Measurements from ENCODE around the gene SIRT4.
A peak's percentile ranks its signal among the peaks of the same experiment; 100 is the strongest.

SIRT4 gene, protein sequence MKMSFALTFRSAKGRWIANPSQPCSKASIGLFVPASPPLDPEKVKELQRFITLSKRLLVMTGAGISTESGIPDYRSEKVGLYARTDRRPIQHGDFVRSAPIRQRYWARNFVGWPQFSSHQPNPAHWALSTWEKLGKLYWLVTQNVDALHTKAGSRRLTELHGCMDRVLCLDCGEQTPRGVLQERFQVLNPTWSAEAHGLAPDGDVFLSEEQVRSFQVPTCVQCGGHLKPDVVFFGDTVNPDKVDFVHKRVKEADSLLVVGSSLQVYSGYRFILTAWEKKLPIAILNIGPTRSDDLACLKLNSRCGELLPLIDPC

DNA sequence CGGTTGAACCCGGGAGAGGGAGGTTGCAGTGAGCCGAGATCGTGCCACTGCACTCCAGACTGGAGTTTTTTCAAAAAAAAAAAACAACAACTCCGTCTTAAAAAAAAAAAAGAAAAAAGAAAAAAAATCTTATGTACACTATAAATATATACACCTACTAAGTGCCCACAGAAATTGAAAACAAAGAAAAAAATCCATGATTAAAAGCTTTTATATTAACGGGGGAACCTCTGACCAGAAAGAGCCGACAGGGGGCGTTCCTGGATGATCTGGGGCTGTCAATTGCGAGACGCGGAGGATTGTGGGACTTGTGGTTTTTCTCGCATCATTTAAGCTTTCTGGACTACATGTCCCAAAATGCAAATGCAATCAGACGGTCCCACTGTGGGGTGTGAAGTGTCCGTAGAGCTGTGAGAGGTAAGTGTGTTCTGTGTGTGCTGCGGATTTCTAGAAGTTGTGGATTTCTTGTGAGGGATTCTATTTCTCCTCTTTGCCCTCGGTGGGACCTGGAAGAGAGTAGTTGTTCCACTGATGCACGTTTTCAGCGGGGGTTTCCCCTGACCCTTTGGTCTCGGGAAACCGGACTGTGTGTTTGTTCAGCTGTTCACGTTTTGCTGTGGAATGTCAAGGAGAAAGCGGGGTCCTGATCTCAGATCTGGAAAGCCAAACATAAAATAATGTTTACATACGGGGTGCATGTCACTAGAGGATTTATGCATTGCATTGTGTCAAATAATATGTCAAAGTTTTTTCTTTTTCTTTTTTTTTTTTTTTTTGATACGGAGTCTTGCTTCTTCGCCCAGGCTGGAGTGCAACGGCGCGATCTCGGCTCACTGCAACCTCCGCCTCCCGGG lies at the start of gene SIRT4:
SIRT4 (plus strand) TSS at position 360 of the 854 bp plus-strand sequence. CDS start 1,241 bp downstream, outside the sequence.
- peak; percentile 88 for DNase-seq

DNA sequence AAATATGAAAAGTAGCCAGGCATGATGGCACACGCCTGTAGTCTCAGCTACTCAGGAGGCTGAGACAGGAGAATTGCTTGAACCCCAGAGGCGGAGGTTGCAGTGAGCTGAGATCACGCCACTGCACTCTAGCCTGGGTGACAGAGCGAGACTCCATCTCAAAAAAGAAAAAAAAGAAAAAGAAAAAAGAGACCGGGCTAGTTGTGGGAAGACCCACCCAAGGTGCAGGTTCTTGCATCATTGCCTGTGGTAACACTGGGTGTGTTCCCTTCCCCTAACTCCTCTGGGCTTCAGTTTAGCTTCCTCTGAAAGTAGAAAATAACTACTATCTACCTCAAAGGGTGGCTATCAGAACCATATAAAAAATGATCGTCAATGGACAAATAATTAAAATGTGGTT lies 48.8 kb upstream of the SIRT4 start:
- peak; percentile 20 for DNase-seq

DNA sequence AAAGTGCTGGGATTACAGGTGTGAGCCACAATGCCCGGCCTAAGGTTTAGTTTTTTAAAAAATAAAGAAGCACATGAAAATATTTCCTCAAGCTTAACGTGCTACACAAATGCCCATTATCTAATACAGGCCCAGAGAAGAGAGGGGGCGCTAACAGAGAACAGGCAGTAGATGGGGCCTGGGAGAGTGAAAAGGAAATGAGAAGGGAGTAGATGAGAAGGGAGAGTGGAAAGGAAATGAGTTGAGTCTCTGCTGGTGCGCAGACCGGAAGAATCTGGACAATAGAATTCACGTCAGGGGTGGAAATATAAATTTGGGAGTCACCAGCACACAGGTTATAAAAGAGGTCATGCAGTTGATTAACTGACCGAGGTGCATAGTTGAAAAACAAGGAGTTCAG lies 47.3 kb upstream of the SIRT4 start:
- no peak for DNase-seq

DNA sequence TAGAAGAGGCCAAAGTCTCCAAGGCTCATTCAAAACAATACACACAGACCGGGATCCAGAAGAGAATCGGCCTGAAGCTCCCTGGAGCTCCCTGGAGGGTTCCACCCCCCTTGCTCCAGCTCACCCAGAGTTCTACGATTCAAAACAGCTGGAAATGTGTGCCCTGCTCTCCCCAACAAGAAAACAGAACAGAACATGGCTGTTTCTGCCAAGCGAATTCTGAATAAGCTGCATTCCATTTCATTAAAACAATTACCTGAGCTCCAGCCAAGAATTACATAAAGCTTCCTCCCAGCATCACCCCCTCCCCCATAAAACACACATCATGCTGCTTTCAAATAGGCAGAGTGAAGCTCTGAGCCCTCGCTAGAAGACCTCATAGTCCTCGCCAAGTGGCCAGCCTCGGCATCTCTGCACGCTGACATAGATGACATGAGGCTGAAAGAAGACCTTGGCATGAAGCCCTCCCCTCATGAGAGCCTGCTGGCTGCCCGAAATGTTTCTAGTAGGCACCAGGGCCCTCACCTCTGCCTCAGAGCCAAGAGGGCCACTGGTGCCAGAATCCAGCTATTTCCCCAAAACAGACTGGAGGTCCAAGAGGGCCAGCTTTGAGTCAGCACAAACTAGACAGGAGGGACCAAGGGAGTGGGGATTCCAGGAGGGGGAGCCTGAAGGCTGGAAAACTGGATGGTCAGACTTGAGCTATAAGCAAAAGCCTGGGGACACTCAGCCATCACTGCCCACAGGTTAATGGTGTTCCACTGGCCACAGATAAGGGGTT lies 44.9 kb upstream of the SIRT4 start:
- no peak for DNase-seq

DNA sequence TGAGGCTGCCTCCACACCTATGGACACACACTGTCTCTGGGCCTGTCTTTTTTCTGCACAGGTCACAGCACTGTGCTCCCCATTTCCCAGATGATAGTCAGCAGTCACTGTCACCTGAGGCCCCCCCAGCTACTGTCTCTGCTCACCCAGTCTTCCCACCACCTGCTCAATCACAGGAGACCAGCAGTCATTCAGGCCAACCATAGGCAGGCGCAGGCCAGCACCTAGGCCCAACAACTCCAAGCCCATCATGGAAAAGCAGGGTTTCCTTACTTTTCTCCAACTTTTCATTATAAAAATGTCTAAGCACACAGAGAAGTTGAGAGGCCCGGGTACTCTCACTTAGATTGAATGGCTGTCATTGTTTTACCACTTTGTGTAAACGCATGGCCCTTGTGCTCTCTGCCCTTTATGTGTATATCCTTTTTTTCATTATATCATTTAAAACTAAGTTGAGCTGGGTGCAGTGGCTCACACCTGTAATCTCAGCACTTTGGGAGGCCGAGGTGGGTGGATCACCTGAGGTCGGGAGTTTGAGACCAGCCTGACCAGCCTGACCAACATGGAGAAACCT lies 43.7 kb upstream of the SIRT4 start:
- DNase-seq = no peak

DNA sequence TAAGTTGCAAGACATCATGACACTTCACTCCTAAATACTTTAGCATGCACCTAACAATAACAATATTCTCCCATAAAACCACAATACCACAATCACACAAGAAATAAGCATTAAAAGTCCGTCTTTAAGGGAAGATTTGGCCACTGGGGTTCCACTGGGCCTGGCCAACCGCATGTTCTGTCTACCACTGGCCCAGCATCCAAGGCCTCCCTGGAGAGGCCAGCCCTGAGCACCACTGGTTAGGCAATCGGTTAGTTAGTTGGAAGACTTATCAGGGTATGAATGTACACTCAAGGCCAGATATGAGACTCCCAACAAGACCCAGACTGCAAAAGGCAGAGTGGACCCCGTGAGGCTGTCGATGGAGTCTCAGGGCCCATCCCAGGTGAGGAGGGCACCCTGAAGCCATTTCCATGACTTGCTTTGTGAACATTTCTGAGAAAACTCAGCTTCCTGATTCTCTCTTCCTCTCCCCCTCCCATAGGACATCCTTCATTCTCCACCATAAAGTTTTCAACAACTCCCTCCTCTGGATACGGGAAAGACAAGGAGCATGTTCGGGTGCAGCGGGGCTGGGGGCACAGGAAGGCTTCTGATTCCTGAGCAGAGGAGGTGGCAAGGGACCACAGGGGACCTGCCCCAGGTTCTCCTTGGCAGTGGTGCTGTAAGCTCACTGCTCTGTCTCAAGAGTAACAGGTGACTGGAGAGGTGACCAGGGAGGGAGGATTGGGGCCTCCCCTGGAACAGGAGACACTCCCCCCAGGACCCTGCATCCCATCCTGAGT lies 42.5 kb upstream of the SIRT4 start:
- no peak for DNase-seq

DNA sequence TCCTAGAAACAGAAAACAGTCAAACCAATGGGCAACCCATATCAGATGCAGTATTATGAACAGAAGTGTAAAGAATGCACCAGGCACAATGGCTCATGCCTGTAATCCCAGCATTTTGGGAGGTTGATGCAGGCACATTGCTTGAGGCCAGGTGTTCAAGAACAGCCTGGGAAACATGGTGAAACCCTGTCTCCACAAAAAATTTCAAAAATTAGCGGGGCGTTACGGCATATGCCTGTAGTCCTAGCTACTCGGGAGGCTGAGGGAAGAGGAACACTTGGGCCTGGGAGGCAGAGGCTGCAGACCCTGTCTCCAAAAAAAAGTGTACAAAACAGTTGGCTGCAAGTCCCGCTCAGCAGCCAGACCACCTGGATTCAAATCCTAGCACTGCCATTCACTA lies 41.5 kb upstream of the SIRT4 start:
- no peak for DNase-seq

DNA sequence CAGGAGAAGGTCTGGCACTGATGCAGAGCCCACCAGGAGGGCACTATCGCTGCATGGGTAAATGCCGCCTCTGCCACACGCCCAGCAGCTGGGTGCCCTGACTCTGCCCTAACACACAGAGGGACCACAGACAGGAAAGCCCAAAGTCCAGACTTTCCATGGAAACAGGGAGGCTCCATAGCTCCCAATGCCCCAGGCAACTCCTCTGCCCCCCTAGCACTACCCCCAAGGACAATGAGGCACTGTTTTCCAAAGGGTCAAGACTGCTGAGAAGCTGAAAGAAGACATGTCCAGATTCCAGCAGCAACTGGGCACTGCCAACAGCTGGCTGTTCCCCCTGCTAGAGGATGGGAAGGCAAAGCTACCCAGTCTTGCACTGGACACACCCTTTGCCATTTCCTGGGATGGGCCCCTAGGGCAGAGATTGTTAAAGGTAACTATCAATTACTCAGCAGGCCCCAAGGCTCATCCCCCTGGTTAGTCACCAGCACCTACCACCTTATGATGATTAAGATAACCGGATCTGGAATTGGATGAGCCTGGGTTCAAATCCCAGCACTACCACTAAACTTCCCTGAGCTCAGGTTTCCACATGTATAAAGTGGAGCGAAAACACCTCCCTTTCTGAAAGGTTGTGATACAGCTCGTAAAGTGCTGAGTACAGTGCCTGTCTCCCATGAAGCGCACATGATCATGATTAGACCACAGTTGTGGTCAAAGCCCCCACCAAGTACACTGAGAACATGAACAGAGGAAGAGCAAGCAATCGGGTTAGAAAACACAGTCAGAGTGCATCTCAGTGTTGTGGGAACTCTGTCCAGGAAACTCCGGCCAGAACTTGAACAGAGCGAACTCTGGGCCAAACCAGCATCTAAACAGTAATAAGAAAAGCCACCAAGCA lies 39.9 kb upstream of the SIRT4 start:
- DNase-seq = no peak

DNA sequence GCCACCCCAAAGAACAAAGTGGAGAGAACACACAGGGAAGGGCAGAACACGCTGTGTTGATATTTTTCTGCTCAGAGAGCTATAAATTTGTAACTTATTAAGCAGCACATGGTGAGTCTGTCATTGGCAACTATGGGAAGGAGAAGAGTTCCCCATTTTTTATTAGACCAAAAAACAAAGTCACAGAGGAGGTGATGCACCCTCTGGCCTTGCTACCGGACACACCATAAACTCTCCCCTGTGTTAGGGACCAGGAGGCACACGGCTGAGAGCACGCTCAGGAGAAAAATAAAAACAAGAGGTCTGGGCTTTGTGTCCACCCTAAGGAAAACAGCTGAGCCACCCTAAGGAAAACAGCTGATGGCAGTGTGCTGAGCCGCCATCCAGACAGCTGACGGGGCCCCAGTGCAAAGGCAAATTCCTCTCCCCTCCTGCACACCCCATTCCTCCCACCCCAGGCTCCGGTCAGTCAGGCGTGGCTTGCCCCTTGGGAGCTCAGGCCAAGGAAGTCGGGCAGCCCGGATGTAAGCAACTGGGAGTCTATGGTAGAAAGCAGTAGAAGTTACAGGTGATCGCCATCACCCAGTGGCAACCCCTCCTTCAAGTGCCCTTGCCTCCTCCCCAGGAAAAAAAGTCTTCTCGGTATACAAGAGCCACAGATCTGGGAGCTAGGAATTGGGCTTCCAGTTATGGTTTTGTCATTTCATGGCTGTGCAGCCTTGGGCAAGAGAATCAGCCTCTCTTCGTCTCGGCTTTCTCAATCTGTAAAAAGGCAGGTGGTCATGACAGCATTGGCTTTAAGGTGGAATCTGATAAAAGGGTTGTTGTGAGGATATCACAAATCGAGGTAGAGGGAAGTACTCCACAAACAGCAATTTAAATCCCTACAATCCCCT lies 39.0 kb upstream of the SIRT4 start:
- DNase-seq = no peak

DNA sequence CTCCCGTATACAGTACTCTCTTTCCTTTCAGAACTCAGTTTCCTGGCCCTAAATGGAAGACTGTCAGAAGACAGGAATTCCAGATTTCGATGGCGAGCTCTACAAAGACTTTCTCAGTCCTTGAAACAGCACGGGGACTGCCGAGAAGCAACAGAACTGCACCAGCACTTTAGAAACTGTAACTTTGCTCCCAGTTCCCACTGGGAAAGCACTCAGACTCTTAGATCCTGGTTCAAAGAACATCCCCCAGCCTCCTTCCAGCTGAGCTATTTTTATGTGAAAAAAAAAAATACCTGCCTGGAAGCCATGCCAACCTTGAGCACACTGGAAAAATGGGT lies 38.4 kb upstream of the SIRT4 start:
- DNase-seq = no peak

DNA sequence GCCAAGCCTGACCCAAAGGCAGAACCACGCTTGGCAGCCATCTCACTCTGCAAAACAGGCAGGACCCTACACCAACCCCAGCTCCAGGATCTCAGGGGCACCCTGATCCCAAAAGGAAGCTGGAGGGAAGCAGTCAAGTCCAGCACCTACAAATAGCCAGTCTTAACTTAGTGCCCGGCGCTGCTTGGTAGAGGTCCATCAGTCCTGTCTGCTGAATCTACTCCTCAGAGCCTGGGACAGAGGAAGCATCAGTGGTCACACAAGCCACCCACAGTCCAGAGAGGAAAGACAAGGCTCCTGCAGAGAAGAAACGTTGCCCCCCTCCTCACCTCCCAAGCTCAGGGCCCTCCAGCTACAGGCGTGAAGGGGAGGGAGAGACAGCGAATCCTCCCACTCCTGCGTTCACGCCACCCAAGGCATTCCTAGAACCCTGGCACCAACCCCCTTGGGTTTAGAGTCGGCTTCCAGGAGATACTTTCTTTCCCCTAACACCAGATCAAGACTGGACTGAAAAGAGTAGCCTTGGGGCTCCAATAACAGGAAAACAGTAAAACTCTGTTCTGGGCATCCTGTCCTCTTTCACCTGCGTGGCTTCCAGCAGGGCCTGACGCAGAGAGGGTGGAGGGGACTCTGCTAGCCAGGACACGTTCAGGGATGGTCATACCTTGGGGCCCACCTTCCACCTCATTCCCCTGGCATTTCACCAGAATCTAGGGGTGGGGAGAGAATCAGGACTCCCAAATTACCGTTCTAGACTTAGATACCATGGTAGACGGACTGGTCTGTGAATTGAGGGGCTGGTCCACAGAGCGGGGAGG lies 37.8 kb upstream of the SIRT4 start:
- no peak for DNase-seq

DNA sequence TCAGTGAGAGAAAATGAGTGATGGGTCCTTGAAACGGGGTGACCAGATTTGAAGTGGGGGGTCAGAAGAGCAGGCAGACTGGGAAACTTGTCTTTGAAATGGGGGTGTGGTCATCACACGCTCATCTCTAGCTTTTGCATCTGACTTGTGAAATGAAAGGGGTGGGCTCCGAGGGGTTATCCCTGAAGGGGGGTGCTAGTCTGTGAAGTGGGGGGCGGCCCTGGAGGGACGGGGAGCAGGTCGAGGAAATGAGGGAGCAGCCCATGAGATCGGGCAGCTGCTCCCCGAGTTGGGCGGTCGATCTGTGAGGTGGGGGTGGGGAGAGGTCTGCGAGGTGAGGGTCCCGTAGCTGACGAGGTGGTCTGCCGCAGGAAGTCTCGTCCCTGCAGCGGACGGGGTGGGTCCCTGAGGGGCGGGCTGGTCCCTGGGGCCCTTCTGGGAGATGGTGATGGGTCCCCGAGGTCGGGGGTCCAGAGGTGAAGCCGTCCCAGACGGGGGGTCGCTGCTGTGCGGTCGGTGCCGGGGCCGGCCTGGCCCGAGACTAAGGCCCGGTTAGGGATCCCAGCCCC lies 37.1 kb upstream of the SIRT4 start:
- DNase-seq = no peak

DNA sequence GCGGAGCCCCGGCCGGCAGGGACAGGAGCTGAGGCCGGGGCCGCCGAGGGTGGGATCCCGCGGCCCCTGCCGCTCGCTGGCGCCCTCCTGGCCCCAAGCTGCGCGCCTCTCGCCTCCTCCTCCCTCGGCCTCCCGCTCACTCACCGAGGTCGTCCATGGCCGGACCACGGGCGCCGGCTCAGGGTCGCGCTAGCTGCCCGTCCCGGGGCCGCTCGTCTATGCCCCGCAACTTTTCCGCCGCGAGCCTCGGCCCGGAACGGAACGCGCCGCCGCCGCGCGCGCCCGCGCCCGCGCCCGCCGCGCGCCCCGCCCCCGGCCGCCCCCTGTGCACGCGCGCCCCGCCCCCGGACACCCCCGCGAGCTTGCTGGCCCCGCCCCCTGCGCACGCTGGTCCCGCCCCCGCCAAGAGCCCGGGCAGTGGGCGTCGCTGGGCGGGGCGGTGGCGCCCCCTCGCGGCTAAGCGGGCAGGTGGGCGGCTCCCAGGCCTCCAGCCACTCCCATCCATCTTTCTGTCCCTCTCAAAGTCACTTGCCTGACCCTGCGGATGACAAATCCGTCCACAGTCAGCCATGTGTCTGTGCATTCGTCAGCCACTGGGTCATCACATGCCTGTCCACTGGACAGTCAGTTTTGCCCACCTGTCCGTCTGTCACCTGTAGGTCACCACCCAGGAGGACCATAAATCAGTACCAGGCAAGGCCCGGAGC lies 36.5 kb upstream of the SIRT4 start, which contains the start of gene PXN:
PXN (minus strand) TSS at position 258 of the 707 bp plus-strand sequence; CDS start at position 157, 101 bp downstream.
- DNase-seq = no peak

DNA sequence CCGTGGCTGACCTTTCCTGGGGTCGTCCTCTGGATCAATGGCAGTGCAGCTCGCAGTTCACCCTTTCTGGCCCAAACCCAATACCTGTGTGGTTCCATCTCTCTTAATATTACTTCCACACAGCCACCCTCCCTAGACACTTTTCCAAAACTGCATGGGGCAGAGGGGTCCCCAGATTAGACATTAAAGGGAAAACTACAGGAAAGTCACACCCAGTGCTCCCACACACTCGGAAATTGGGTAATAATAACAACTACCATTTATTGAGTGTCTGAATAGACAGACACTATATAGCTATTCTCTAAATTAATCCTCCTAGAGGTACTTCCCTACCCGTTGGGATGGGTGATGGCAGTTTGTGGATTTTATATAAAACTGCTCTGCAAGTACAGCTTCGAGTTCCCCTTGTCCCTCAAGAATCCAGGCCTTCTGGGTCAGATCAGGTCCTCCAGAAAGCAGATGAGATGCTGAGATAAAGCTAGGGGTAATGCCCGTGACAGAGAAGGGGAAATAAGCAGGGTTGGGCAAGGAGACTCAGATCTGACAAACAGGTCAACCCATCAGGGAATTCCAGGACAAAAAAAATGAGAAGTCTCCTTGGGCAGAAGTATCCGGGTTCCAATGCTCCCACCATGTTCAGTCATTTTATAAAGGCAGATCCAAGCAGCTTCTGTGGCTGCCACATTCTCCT lies 35.8 kb upstream of the SIRT4 start:
- DNase-seq = no peak

DNA sequence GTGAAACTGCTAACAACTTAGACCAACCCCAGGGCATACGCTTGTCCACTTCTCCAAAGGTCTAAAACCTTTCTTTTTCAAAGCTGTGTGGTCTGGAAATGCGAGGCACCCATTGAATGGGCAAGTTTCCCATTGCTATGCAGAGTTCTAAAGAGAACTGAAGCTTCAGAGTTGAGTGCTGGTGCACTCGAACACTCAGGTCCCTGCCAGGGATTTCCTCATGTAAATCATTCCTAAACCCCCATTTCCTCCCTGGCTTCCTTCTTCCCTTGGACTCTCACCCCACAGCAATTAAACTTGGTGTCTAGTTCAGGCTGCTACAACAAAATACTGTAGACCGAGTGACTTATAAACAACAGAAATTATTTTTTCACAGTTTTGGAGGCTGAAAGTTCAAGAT lies 34.4 kb upstream of the SIRT4 start:
- DNase-seq = no peak

DNA sequence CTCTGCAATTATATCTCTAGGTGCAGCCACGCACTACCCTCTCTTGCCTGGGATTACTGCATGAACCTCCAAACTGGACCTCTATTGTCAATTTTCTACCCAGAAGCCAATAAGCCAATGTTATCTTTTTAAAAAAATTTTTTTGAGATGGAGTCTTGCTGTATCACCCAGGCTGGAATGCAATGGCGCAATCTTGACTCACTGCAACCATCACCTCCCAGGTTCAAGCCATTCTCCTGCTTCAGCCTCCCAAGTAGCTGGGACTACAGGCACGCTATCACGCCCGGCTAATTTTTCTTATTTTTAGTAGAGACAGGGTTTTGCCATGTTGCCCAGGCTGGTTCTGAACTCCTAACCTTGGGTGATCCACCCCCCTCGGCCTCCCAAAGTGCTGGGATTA lies 25.4 kb upstream of the SIRT4 start:
- DNase-seq = no peak

All from SIG-M5 (cell line).